ENCODE results near the gene AK2. TPM values are rescaled to one million over a fixed set of nuclear protein-coding genes. Genes with fewer than 3 reads are reported as not detected.
"Not testable (repeated sequence)": the region's sequence is repeated elsewhere in the genome, so short reads cannot be mapped to it uniquely, and the experiment has no call there.

Gene AK2
- total RNA-seq, 2 experiments from 2014 or later, result 384 TPM

DNA sequence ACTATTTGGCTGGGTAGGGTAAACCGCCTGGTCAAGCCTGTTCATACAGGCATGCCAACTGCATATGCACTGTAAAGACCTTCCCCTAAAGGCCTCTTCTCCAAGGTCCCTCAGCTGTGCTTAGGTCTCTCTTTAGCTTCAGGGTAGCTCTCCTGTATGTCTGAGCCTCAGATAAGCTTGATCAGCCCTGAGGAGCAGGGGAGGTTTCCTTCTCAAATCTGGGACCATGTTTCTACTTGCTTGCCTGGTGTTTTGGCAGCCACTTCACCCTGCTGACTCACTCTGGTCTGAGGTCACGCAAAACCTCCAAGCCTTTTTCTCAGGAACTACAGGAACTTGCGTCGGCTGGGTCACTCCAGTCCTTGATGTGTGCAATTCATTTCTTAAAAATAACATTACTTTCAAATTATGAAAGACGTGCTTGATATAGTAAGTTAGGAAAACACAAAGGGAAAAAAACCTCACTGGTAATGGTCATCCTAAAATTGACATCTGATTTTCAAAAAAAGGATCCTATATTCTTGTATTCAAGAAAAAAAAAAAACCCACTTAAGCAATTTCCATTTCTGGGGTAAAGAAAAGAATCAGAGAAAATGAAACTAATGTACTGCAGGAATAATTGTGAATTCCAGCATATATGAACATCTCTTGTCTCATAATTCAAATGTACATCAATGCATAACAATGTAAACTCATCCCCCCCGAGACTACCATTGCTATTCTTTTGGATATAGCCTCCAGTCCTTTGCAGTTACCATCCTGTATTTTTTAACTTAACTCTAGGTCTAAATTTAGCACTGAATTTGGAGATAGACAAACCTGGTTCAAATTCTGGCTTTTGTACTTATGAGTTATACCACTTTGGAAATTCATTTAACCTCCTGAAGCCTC lies 47.3 kb downstream of the AK2 start:
- POLR2A ChIA-PET, result interaction anchor here (0.5 kb wide), 1 partner anchor 43 kb away, joined by 4 read pairs; no protein-coding TSS in a partner anchor
- CTCF ChIA-PET, result interaction anchor here (0.5 to 0.7 kb wide), 2 partner anchors 26 to 469 kb away, joined by 4 read pairs; no protein-coding TSS in a partner anchor

DNA sequence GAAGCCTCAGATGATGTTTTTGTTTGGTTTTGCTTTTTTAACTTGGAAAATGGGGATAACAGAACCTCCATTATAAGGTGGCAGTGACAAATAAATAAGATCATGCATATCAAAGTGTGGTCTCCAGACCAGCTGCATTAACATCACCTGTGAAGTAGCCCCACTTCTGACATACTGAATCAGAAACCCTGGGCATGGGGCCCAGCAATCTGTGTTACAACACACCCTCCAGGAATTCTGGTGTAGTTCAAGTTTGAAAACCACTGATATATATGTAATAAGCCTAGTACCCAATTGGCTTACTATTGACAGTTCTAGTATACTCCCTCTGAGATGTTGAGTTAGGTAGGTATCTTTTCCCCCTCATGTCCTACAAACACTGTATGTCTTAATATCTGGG lies 48.0 kb downstream of the AK2 start:
- ChIA-PET CTCF (no interaction called here), POLR2A (interaction anchor here (1.3 kb wide), 1 partner anchor 24 kb away, joined by 3 read pairs; the partner anchor contains the start of gene RNF19B)

DNA sequence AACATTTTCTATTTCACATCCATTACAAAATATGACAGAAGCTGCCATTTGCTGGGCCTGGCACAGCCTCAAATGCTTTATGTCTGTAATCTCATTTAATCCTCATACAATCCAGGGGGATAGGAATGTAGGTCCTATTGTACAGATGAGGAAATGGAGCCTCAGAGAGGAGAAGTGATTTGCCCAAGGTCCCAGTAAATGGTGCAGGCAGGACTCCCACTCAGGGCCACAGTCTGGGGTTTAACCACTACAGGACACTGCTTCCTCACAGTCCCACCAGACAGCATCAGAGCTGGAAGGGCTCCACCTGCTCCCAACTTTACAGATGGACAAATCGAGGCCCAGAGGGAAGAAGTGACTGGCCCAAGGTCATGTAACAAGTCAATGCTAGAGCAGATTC lies 51.5 kb downstream of the AK2 start:
- POLR2A ChIA-PET, result no interaction called here
- CTCF ChIA-PET, result no interaction called here

- POLR2A ChIA-PET, result interaction anchor here (0.9 kb wide), 1 partner anchor 20 kb away, joined by 3 read pairs; the partner anchor contains the start of gene RNF19B
- CTCF ChIA-PET, result interaction anchor here (1.4 kb wide), 1 partner anchor 9 kb away, joined by 3 read pairs; no protein-coding TSS in a partner anchor
Observed at GRCh38 chr1:32984455-32985171, 52.1 kb downstream of the AK2 start.

DNA sequence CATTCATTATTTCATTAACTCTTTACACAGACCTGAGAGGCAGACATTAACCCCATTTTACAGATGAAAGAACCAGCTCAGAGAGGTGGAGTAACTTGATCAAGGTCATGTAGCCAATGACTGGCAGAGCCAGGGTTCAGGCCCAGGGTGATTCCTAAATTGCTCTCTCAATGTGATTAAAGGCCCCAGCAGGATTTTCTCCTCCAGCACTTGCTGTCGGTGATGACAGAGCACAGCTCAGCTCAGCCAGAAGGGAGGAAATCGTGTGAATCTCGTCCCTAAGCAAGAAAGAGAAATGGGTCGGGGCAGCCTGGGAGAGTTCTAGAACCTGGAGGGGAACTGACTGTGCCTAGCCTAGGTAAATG lies 52.6 kb downstream of the AK2 start:
- ChIA-PET POLR2A (interaction anchor here (0.9 kb wide), 1 partner anchor 19 kb away, joined by 3 read pairs; the partner anchor contains the start of gene RNF19B), CTCF (interaction anchor here (1.4 kb wide), 1 partner anchor 10 kb away, joined by 3 read pairs; no protein-coding TSS in a partner anchor)

- ChIA-PET POLR2A (no interaction called here), CTCF (no interaction called here)
Observed at GRCh38 chr1:32983020-32983419, 53.7 kb downstream of the AK2 start.

DNA sequence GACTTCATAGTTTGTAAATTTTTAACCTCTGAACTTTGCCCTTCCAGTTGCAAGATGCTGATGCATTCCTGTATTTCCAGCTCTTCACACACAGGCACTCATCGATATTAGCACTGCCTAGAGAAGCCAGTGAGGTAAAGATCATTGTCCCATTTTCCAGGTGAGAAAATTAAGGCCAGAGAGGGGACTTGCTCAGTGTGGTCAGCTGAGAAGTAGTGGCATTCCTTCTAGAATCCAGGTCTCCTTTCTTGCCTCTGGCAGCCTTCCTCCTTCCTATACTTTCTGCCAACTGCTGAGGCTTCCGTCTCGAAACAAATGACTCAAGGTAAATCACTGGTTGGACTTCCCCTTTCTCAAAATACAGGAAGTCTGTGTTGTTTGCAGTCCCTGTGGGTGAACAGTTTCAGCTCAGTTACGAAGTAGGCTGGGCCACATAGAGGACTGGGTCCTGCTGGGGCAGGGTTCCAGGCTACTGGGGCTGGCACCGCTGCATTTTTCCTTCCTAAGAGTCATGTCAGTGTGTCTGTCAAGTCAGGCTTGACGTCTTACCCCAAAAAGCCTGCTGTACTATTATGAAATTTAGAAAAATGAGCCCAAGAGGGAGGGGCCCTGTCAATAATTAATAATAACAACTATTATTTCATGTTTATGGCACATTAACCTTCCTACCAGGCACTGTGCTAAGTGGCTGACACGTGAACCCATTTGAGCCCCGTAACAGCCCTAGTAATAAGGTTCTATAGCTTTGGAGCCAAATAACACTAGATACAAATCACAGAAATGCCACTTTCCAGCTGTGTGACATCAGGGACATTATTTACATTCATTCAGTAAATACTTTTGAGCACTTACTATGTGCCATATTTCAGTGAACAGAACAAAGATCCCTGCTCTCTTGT lies 55.4 kb downstream of the AK2 start:
- ChIA-PET CTCF (interaction anchor here (1.0 to 1.6 kb wide), 3 partner anchors 10 to 13 kb away, joined by 3 read pairs; no protein-coding TSS in a partner anchor), POLR2A (interaction anchor here (0.5 to 2.0 kb wide), 8 partner anchors 9 to 164 kb away, joined by 3 to 8 read pairs (median 4); partner anchors contain the start of genes S100PBP and YARS1)

DNA sequence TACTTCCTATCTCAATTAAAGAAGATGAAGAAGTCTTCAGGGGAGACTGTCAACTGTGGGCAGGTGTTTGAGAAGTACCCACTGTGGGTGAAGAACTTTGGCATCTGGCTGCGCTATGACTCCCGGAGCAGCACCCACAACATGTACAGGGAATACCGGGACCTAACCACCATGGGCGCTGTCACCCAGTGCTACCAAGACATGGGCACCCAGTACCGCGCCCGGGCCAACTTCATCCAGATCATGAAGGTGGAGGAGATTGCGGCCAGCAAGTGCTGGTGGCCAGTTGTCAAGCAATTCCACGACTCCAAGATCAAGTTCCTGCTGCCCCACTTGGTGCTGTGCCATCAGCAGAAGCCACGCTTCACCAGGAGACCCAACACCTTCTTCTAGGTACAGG lies 56.6 kb downstream of the AK2 start:
- POLR2A ChIA-PET, result interaction anchor here (1.1 to 2.0 kb wide), 4 partner anchors 8 to 15 kb away, joined by 3 to 7 read pairs (median 6); no protein-coding TSS in a partner anchor
- CTCF ChIA-PET, result interaction anchor here (1.6 kb wide), 1 partner anchor 9 kb away, joined by 3 read pairs; no protein-coding TSS in a partner anchor

DNA sequence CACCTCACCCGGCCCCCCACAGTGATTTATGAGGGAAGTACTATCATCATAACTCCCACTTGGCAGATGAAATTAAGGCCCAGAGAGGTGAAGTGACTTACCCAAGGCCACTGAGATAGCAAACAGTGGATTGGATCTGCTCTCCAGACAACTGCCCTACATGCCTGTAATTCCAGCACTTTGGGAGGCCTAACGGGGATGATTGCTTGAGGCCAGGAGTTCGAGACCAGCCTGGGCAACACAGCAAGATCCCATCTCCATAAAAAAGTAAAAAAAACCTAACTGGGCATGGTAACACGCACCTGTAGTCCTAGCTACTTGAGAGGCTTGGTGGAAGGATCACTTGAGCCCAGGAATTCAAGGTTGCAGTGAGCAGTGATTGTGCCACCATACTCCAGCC lies 57.8 kb downstream of the AK2 start:
- ChIA-PET CTCF (no interaction called here), POLR2A (no interaction called here)

DNA sequence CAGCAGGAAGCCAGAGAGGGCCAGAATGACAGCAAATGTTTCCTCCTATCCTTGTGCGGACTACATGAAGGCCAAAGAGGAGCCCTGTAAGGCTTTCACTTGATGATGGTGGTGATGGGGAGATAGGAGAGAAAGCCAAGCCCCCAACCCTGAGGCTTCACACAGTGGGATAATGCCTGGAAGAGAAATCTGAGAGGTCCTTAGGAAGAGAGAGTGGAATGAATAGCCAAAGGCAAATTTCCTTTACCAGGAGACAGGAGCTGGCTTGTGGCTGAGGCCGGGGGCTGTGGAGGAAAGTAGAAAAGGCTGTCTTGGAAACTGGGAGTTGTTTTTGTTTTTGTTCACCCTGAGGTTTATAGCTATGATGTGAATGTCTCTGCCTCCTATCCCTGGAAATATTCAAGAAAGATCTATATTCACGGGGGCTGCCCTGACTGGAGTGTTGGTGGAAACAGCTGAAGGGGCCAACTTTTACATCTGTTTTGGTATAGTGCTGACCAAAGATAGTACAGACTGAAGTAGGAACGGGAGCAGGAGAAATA lies 59.1 kb downstream of the AK2 start:
- ChIA-PET POLR2A (no interaction called here), CTCF (interaction anchor here (0.8 kb wide), 1 partner anchor 29 kb away, joined by 3 read pairs; no protein-coding TSS in a partner anchor)

DNA sequence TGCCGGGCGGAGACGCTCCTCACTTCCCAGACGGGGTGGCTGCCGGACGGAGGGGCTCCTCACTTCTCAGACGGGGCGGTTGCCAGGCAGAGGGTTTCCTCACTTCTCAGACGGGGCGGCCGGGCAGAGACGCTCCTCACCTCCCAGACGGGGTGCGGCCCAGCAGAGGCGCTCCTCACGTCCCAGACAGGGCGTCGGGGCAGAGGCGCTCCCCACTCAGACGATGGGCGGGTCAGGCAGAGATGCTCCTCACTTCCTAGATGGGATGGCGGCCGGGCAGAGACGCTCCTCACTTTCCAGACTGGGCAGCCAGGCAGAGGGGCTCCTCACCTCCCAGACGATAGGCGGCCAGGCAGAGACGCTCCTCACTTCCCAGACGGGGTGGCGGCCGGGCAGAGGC lies 61.6 kb downstream of the AK2 start:
- POLR2A ChIA-PET, CTCF ChIA-PET: not testable (repeated sequence)

GRCh38 chr1:32973458-32973857 lies 63.2 kb downstream of the AK2 start:
- POLR2A ChIA-PET, CTCF ChIA-PET: not testable (repeated sequence)

- POLR2A ChIA-PET, result interaction anchor here (1.4 kb wide), 1 partner anchor 8 kb away, joined by 3 read pairs; no protein-coding TSS in a partner anchor
- CTCF ChIA-PET, result no interaction called here
Observed at GRCh38 chr1:32972814-32973428, 63.8 kb downstream of the AK2 start.

GRCh38 chr1:32971576-32971975 lies 65.1 kb downstream of the AK2 start:
- POLR2A ChIA-PET, result interaction anchor here (1.4 kb wide), 1 partner anchor 9 kb away, joined by 3 read pairs; no protein-coding TSS in a partner anchor
- CTCF ChIA-PET, result interaction anchor here (1.2 to 1.7 kb wide), 2 partner anchors 9 to 18 kb away, joined by 3 read pairs; no protein-coding TSS in a partner anchor

DNA sequence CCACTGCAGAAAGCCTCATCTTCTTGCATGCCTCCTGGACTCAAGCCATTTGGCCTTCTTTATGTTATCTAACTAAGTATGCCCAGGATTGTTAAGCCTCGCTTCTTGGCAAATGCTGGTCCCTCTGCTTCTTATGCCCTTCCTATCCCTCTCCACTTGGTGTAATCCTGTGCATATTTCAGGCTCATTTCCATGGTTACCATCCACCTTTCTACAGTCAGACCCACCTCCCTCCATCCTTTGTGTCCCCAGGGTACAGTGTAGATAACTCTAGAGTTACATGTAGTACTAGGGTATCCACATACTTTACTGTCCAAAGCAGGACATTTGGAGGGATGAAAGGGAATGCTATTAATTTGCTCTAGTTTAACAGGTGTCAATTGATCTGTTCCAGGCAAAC lies 65.5 kb downstream of the AK2 start:
- POLR2A ChIA-PET, result no interaction called here
- CTCF ChIA-PET, result interaction anchor here (1.2 to 1.7 kb wide), 2 partner anchors 10 to 18 kb away, joined by 3 read pairs; no protein-coding TSS in a partner anchor

- CTCF ChIA-PET, result interaction anchor here (0.6 to 1.4 kb wide), 3 partner anchors 12 to 118 kb away, joined by 3 to 4 read pairs (median 3); no protein-coding TSS in a partner anchor
- POLR2A ChIA-PET, result interaction anchor here (2.0 kb wide), 1 partner anchor 12 kb away, joined by 7 read pairs; no protein-coding TSS in a partner anchor
Observed at GRCh38 chr1:32969566-32969965, 67.1 kb downstream of the AK2 start.

DNA sequence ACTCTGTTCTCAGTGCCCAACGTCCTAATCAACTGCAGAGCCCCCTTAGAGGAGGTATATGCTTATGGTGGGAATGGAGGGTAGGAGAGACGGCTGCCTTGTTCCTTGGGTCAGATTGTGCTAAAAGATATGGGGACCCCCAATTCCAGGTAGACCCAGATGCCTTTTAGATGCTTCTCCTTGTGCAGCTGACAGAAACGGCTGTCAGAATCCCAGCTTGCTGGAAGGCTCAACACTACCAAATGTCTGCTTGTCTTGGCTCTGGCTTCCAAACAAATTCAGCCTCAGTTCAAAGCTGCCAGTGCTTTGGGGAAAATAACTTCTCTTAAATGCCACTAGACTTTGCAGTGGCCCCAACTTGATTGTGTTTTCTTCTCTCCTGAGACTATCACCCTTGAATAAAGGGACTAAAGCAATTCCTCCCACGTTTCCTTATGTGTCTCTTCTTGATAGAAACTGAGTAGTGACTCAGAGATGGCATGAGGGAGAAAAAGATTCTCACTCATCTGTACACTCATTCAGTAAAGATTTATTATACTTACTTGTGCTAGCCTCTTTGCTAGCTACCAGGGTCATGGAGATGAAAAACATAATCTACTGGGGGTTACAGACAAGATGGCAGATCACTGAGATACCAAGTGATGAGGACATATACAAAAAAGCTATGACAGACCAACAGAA lies 68.7 kb downstream of the AK2 start:
- CTCF ChIA-PET, result interaction anchor here (1.3 kb wide), 1 partner anchor 13 kb away, joined by 3 read pairs; no protein-coding TSS in a partner anchor
- POLR2A ChIA-PET, result interaction anchor here (0.9 to 2.0 kb wide), 2 partner anchors 13 to 17 kb away, joined by 4 to 7 read pairs; no protein-coding TSS in a partner anchor
